Measurements from ENCODE around the gene AP2A2.
"Not testable (repeated sequence)": the region's sequence is repeated elsewhere in the genome, so short reads cannot be mapped to it uniquely, and the experiment has no call there.

- not testable (repeated sequence) for TF ChIP-seq ZNF776 (tag by site-specific recombination; IDR thresholded peaks at IDR 0.05; ENCODE audit: borderline replicate concordance); ZNF645 (tag by site-specific recombination; IDR thresholded peaks at IDR 0.05); ZNF701 (tag by site-specific recombination; IDR thresholded peaks at IDR 0.05); CTCF (tag by site-specific recombination; IDR thresholded peaks at IDR 0.05); ZNF274 (IDR thresholded peaks at IDR 0.05; ENCODE audit: low read length); ZNF274 (tag by site-specific recombination; IDR thresholded peaks at IDR 0.05; ENCODE audit: borderline replicate concordance); ZNF354C (tag by site-specific recombination; IDR thresholded peaks at IDR 0.05; ENCODE audit: borderline replicate concordance, low read depth); RBAK (tag by site-specific recombination; IDR thresholded peaks at IDR 0.05); ZNF416 (tag by site-specific recombination; IDR thresholded peaks at IDR 0.05); ZNF404 (tag by site-specific recombination; IDR thresholded peaks at IDR 0.05)
Observed at GRCh38 chr11:975376-975775, 49.7 kb downstream of the AP2A2 start.
